NCI-H510A (cell line): ENCODE data around the gene KHNYN.
"Not testable (repeated sequence)": the region's sequence is repeated elsewhere in the genome, so short reads cannot be mapped to it uniquely, and the experiment has no call there.

Experiments
- DNase-seq: peaks from one replicate; lab custom pipeline; 2025; lab: John Stamatoyannopoulos, UW

Gene KHNYN

GRCh38 chr14:24437736-24438067 lies 7.9 kb downstream of the KHNYN start:
- DNase-seq: no peak

GRCh38 chr14:24438223-24439097 lies 8.7 kb downstream of the KHNYN start:
- no peak for DNase-seq

DNA sequence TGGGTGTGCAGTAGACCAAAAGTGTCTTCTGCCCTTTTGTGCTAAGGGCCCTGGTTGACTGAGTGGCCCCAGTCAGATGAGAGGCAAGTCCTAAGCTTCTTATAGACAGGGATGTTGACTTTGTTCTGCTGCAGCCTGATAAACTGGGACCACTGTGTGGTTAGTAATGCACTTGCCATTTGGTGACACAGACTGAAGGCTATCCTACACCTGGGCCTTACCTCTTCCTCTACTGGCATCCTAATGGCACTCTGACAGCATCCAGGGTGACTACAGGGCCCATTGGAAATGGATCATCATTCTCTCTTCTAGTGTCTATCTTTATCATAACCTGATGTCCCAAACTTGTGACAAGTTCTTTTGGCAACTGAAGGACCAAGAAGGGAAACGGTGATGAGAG lies 9.5 kb downstream of the KHNYN start:
- no peak for DNase-seq

DNA sequence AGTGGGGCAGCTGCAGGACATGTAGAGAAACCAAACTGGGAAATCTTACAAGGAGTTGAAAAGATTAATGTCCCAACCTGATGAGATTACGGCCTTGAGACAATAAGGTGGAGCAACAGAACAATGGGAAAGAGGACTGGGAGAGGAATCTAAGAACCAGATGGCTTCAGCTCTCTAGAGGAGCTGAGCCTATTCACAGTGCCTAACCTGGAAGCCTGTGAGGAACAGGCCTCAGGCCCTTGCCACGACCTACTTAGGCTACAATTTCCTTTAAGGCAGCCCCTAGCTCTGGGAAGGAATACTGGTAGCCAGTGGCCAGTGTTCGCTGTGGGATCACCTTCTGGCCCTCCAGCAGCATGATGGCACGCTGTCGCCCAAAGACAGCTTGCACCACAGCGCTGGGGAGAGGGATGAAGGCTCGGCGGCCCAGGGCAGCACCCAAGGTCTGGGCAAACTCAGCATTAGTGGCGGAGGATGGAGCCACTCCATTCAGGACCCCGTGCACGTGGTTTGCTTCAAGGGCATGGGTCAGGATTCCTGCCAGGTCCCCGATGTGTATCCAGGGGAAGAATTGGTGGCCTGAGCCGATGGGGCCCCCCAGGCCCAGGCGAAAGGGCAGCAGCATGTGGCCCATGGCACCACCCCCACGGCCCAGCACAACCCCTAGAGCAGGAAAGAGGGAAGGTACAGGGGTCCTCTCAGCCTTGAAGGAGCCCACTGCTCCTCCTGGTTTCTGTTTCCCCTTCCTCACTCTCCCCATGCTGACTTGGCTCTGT lies 10.3 kb downstream of the KHNYN start:
- DNase-seq: no peak

GRCh38 chr14:24440606-24441399 lies 11.0 kb downstream of the KHNYN start:
- no peak for DNase-seq

GRCh38 chr14:24441485-24441884 lies 11.7 kb downstream of the KHNYN start:
- DNase-seq: no peak

- DNase-seq: peak; percentile 39
Observed at GRCh38 chr14:24441904-24442239, 12.1 kb downstream of the KHNYN start.

GRCh38 chr14:24442240-24443052 lies 12.7 kb downstream of the KHNYN start, which contains the start of gene SDR39U1:
TSS of gene SDR39U1 (minus strand) at chr14:24442776. CDS start at chr14:24442769, 7 bp downstream.
- peak; percentile 98 for DNase-seq

GRCh38 chr14:24443053-24443665 lies 13.4 kb downstream of the KHNYN start:
- no peak for DNase-seq

DNA sequence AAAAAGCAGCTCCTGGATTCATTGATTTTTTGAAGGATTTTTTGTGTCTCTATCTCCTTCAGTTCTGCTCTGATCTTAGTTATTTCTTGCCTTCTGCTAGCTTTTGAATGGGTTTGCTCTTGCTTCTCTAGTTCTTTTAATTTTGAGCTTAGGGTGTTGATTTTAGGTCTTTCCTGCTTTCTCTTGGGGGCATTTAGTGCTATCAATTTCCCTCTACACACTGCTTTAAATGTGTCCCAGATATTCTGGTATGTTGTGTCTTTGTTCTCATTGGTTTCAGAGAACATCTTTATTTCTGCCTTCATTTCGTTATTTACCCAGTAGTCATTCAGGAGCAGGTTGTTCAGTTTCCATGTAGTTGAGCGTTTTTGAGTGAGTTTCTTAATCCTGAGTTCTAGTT lies 21.1 kb downstream of the KHNYN start:
- DNase-seq: not testable (repeated sequence)

DNA sequence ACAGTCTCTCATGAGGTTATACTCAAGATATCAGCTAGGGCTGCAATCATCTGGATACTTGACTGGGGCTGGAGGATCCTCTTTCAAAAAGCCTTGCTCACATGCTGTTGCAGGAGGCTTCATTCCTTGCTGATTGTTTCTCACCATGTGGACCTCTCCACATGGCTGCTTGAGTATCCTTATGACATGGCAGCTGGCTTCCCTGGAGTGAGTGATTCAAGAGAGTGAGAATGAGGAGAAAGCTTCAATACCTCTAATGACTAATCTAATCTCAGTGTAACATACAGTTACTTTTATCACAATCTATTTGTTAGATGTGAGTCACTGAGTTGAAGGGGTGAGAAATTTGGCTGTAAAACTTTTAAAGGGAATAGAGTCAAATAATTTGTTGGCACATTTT lies 27.2 kb downstream of the KHNYN start:
- DNase-seq: no peak

DNA sequence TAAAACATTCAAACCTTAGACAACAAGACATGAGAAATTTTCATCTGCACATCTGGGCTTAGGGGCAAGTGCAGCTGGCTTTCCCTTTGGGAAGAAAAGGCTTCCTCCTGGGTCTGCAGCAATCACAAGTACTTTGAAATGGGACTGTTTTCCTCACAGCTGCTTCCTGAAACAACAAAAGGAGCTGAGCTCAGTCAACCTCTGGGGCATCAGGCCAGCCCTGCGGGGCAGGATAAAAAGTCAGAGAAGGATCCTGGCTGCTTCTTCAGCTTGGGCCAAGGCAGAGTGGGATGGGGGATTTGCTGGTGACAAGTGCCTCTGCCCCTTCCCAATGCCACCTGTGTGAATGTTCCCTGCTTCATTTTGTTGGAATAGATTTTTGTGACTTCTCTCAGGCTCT lies 29.0 kb downstream of the KHNYN start:
- DNase-seq: no peak

GRCh38 chr14:24459331-24459730 lies 29.6 kb downstream of the KHNYN start:
- DNase-seq: no peak

GRCh38 chr14:24461336-24461735 lies 31.6 kb downstream of the KHNYN start:
- DNase-seq: no peak

- no peak for DNase-seq
Observed at GRCh38 chr14:24463017-24463883, 33.5 kb downstream of the KHNYN start.

DNA sequence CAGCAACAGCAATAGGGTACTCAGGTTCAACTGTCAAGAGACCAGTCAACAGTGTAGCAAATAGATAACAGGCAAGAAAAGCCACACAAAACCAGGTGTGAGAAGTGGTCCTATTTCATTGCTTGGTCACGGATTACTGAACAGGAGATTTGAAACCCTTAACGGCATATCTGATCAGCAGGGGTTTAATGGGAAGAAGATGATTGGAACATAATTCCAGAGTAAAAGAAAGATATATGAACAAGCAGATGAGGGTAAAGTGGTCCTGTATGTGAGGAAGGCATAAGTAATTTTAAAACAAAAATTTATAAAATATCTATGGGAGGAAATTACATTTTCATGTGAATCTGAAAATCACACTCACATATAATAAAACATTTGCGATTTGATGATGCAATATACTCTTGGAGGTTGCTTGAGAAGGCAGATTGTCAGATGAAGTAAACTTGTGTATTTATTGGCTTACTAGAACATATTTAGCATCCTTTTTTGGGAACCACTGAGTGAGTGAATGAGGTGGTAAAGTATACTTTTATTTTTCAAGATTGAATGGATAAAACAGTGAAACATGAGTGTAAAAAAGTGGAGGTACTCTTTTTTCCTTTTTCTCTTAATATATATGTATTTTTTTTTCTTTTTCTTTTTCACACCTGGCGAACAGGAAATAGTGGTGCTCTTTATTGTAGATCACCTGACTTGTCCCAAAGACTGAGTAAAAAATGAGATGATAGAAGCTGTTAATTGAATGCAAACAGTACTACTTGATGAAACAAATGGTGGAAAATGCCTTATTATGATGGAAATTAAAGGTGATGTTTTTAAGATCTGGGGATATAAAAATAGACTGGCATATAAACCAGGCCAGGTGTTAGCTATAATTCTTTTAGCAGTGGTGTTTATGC lies 34.4 kb downstream of the KHNYN start:
- no peak for DNase-seq

DNA sequence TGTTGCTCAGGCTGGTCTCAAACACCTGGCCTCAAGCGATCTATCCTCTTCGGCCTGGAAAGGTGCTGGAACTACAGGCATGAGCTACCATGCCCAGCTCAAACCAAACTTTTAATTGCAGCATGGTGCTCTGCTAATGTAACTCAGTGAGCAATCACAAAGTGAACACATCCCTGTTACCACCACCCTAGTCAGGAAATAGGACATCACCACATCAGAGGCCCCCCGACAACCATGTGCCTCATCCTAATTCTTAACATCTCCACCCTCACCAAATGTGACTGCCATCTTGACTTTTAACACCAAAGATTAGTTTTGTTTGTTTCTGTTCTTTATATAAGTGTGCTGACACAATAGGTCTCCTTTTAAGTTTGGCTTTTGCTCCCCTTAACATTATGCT lies 35.6 kb downstream of the KHNYN start:
- DNase-seq: no peak

GRCh38 chr14:24465805-24466204 lies 36.1 kb downstream of the KHNYN start:
- no peak for DNase-seq

GRCh38 chr14:24470450-24470849 lies 40.7 kb downstream of the KHNYN start:
- not testable (repeated sequence) for DNase-seq
